ENCODE results near the gene THADA. TPM values are rescaled to one million over a fixed set of nuclear protein-coding genes. Genes with fewer than 3 reads are reported as not detected.

The THADA gene
- total RNA-seq, 1 experiment from 2014 or later: 20.1 TPM

- TF ChIP-seq CTCF (conservative IDR thresholded peaks at IDR 0.05): no peak
- H4K20me1 ChIP-seq (ENCODE audit: control insufficient read depth, insufficient read depth, insufficient read length): no peaks in the 10 kb centered on the region
- no peak overlapping the region for H3K4ac ChIP-seq (ENCODE audit: low read depth, low read length)
- no peaks in the 10 kb centered on the region for H3K27me3 ChIP-seq (ENCODE audit: insufficient read depth, low read length)
- no peak overlapping the region for H3K4me2 ChIP-seq (ENCODE audit: insufficient read depth, insufficient read length, low read length)
- H3K4me1 Mint-ChIP-seq: no peaks in the 10 kb centered on the region
- H3K4me3 Mint-ChIP-seq: no peak overlapping the region
- H4K91ac ChIP-seq (ENCODE audit: insufficient read length, low read depth, low read length): no peak overlapping the region
- H3K14ac ChIP-seq (ENCODE audit: insufficient read depth, low read length): no peak overlapping the region
- H3K9ac ChIP-seq (ENCODE audit: extremely low read depth, insufficient read length, low read length): no peak overlapping the region
- no peaks in the 10 kb centered on the region for H3K23me2 ChIP-seq (ENCODE audit: insufficient read length, low read depth, low read length, poor library complexity, severe bottlenecking)
- H2BK120ac ChIP-seq (ENCODE audit: low read depth, low read length, poor library complexity, severe bottlenecking): no peak overlapping the region
- H3K56ac ChIP-seq (ENCODE audit: insufficient read length, low read depth, low read length): no peak overlapping the region
- H3K79me1 ChIP-seq (ENCODE audit: insufficient read depth, low read depth, low read length, poor library complexity, severe bottlenecking): no peaks in the 10 kb centered on the region
- H4K5ac ChIP-seq (ENCODE audit: insufficient read length, low read depth, low read length): no peak overlapping the region
- H4K8ac ChIP-seq (replicated peaks; ENCODE audit: insufficient read length, low read depth, low read length): no peak overlapping the region
- no peak overlapping the region for H2BK12ac ChIP-seq (ENCODE audit: insufficient read length, low read depth, low read length)
- H2BK20ac ChIP-seq (ENCODE audit: low read depth, low read length, poor library complexity, severe bottlenecking): no peak overlapping the region
- no peak overlapping the region for H3K18ac ChIP-seq (ENCODE audit: insufficient read length, low read depth, low read length)
- no peak overlapping the region for H2BK5ac ChIP-seq (ENCODE audit: insufficient read length, low read length)
- H3K27me3 Mint-ChIP-seq (ENCODE audit: low read depth): no peaks in the 10 kb centered on the region
- H3K36me3 Mint-ChIP-seq (ENCODE audit: insufficient read depth in 1 of 3, low read depth in 3 of 3): peaks cover 4 to 11% (median 4%) of the 10 kb centered on the region in 3 experiments; a peak in 6 of 7 replicates
- H3T11ph ChIP-seq (ENCODE audit: low read length): no peak overlapping the region
- no peaks in the 10 kb centered on the region for H3K79me2 ChIP-seq (ENCODE audit: insufficient read depth, low read length)
- H2AK5ac ChIP-seq (ENCODE audit: insufficient read length, low read length): no peak overlapping the region
- H3K9me3 Mint-ChIP-seq: peaks cover 0 to 2% of the 10 kb centered on the region in 2 experiments; a peak in 2 of 5 replicates
- DNase-seq: no peak
- H3K4me1 ChIP-seq (ENCODE audit: insufficient read depth, low read length): no peaks in the 10 kb centered on the region
- H2BK15ac ChIP-seq (ENCODE audit: low read depth, low read length): no peak overlapping the region
- no peak overlapping the region for H2AFZ ChIP-seq (ENCODE audit: low read length)
- no peak overlapping the region for H3K27ac Mint-ChIP-seq
- H3K23ac ChIP-seq (ENCODE audit: insufficient read length, low read depth, low read length): no peak overlapping the region
- H3K27ac ChIP-seq (ENCODE audit: insufficient read length, low read depth, low read length): no peak overlapping the region
- H3K9me3 ChIP-seq (ENCODE audit: control insufficient read depth, low read depth, low read length): no peaks in the 10 kb centered on the region
Observed at GRCh38 chr2:43435746-43436145, 160.1 kb downstream of the THADA start.

All from H9 (cell line).